Measurements from ENCODE around the gene PLXND1.
"Not testable (repeated sequence)": the region's sequence is repeated elsewhere in the genome, so short reads cannot be mapped to it uniquely, and the experiment has no call there.

The PLXND1 gene

GRCh38 chr3:129606636-129607390, at the start of gene PLXND1:
Gene PLXND1, minus strand, starts transcription at chr3:129606676. Its CDS starts 37 bp downstream, at chr3:129606639.
- DNase-seq (ENCODE audit: low spot score) = peak; percentile 82

GRCh38 chr3:129655291-129655700, 48.8 kb upstream of the PLXND1 start:
- DNase-seq (ENCODE audit: low spot score) = no peak

GRCh38 chr3:129654131-129654530, 47.7 kb upstream of the PLXND1 start:
- no peak for DNase-seq (ENCODE audit: low spot score)

GRCh38 chr3:129653019-129653418, 46.5 kb upstream of the PLXND1 start:
- no peak for DNase-seq (ENCODE audit: low spot score)

GRCh38 chr3:129651435-129652202, 45.1 kb upstream of the PLXND1 start:
- no peak for DNase-seq (ENCODE audit: low spot score)

- peak; percentile 60 for DNase-seq (ENCODE audit: low spot score)
Measured at GRCh38 chr3:129650256-129650872, 43.9 kb upstream of the PLXND1 start.

- DNase-seq (ENCODE audit: low spot score) = no peak
Measured at GRCh38 chr3:129648391-129648790, 41.9 kb upstream of the PLXND1 start.

- DNase-seq (ENCODE audit: low spot score) = no peak
Measured at GRCh38 chr3:129645286-129645685, 38.8 kb upstream of the PLXND1 start.

GRCh38 chr3:129644836-129645235, 38.4 kb upstream of the PLXND1 start:
- no peak for DNase-seq (ENCODE audit: low spot score)

- not testable (repeated sequence) for DNase-seq (ENCODE audit: low spot score)
Measured at GRCh38 chr3:129641567-129642260, 35.2 kb upstream of the PLXND1 start.

GRCh38 chr3:129640985-129641384, 34.5 kb upstream of the PLXND1 start:
- not testable (repeated sequence) for DNase-seq (ENCODE audit: low spot score)

- DNase-seq (ENCODE audit: low spot score) = no peak
Measured at GRCh38 chr3:129638481-129638880, 32.0 kb upstream of the PLXND1 start.

- no peak for DNase-seq (ENCODE audit: low spot score)
Measured at GRCh38 chr3:129636082-129636481, 29.6 kb upstream of the PLXND1 start.

GRCh38 chr3:129635656-129636055, 29.2 kb upstream of the PLXND1 start:
- no peak for DNase-seq (ENCODE audit: low spot score)

GRCh38 chr3:129633751-129634481, 27.4 kb upstream of the PLXND1 start:
- no peak for DNase-seq (ENCODE audit: low spot score)

- DNase-seq (ENCODE audit: low spot score) = no peak
Measured at GRCh38 chr3:129632977-129633376, 26.5 kb upstream of the PLXND1 start.

GRCh38 chr3:129632556-129632955, 26.1 kb upstream of the PLXND1 start:
- no peak for DNase-seq (ENCODE audit: low spot score)

GRCh38 chr3:129632056-129632455, 25.6 kb upstream of the PLXND1 start:
- DNase-seq (ENCODE audit: low spot score) = no peak

GRCh38 chr3:129629011-129629410, 22.5 kb upstream of the PLXND1 start:
- DNase-seq (ENCODE audit: low spot score) = no peak

GRCh38 chr3:129628169-129628522, 21.7 kb upstream of the PLXND1 start:
- no peak for DNase-seq (ENCODE audit: low spot score)

- DNase-seq (ENCODE audit: low spot score) = peak; percentile 86
Measured at GRCh38 chr3:129627350-129628168, 21.1 kb upstream of the PLXND1 start.

All from germinal center (tissue), 1 donor.